HepG2 (cell line): ENCODE data around the gene APOM. TPM values are rescaled to one million over a fixed set of nuclear protein-coding genes. Genes with fewer than 3 reads are reported as not detected.
A peak's percentile ranks its signal among the peaks of the same experiment; 100 is the strongest.

Source experiments
- ATF3 ChIP-seq: sonication (generic); formaldehyde crosslinking; IDR thresholded peaks from 2 replicates; pipeline ENCODE4 v1.4.0; 2020; ENCODE audit warnings: missing genetic modification reagents
- BHLHE40 ChIP-seq: IDR thresholded peaks from 2 replicates; pipeline ENCODE4 v1.6.1; 2011; ENCODE audit warnings: low read length, improper control_type of control experiment
- CAMTA2 ChIP-seq: sonication (generic); formaldehyde crosslinking; IDR thresholded peaks from 2 replicates; pipeline ENCODE4 v1.4.0; 2020; ENCODE audit warnings: mild to moderate bottlenecking, missing genetic modification reagents, borderline replicate concordance
- DZIP1 ChIP-seq: sonication (generic); formaldehyde crosslinking; IDR thresholded peaks from 2 replicates; pipeline ENCODE4 v1.5.0; 2020; ENCODE audit warnings: mild to moderate bottlenecking, missing genetic modification reagents
- HNF1B ChIP-seq: sonication (generic); formaldehyde crosslinking; IDR thresholded peaks from 2 replicates; pipeline ENCODE4 v1.5.1; 2020; ENCODE audit warnings: mild to moderate bottlenecking, moderate library complexity, missing genetic modification reagents
- HOXA9 ChIP-seq: sonication (generic); formaldehyde crosslinking; IDR thresholded peaks from 2 replicates; pipeline ENCODE4 v1.8.1; 2022; ENCODE audit warnings: missing genetic modification reagents, mild to moderate bottlenecking, moderate library complexity, borderline replicate concordance
- ISX ChIP-seq: sonication (generic); formaldehyde crosslinking; conservative IDR thresholded peaks from 2 replicates; pipeline ENCODE4 v1.5.0; 2020; ENCODE audit warnings: missing genetic modification reagents
- KDM4B ChIP-seq: sonication (generic); formaldehyde crosslinking; IDR thresholded peaks from 2 replicates; pipeline ENCODE4 v1.4.0; 2020; ENCODE audit warnings: missing genetic modification reagents
- MAFF ChIP-seq: IDR thresholded peaks from 2 replicates; pipeline ENCODE4 v1.6.1; 2011; ENCODE audit warnings: low read depth, low read length, improper control_type of control experiment
- PBX3 ChIP-seq: sonication (generic); formaldehyde crosslinking; IDR thresholded peaks from 2 replicates; pipeline ENCODE4 v1.8.1; 2023; ENCODE audit warnings: missing genetic modification reagents, inconsistent platforms, borderline replicate concordance
- TBX3 ChIP-seq: fragments of 450-650 bp; IDR thresholded peaks from 2 replicates; pipeline ENCODE4 v1.6.1; 2017; ENCODE audit warnings: antibody characterized with exemption, mild to moderate bottlenecking, inconsistent platforms, borderline replicate concordance
- ZFP41 ChIP-seq: sonication (generic); formaldehyde crosslinking; IDR thresholded peaks from 2 replicates; pipeline ENCODE4 v1.4.0; 2020; ENCODE audit warnings: mild to moderate bottlenecking, missing genetic modification reagents, borderline replicate concordance
- ZNF30 ChIP-seq: sonication (generic); formaldehyde crosslinking; IDR thresholded peaks from 2 replicates; pipeline ENCODE4 v1.5.0; 2020; ENCODE audit warnings: mild to moderate bottlenecking, missing genetic modification reagents
- ZNF562 ChIP-seq: sonication (generic); formaldehyde crosslinking; IDR thresholded peaks from 2 replicates; pipeline ENCODE4 v1.8.0; 2022; ENCODE audit warnings: missing genetic modification reagents, borderline replicate concordance
- ZNF644 ChIP-seq: IDR thresholded peaks from 2 replicates; pipeline ENCODE4 v1.6.1; 2016; ENCODE audit warnings: low read depth
- ZNF646 ChIP-seq: sonication (generic); formaldehyde crosslinking; IDR thresholded peaks from 2 replicates; pipeline ENCODE4 v1.9.0; 2021; ENCODE audit warnings: mild to moderate bottlenecking, missing genetic modification reagents
- polyA plus RNA-seq, 8 experiments: library from polyadenylated mRNA; depleted of rRNA in 3 of 8; stranded (reverse) in 7 of 8; unstranded in 1 of 8; fragments of >200 nt; fragmentation: Illumina TruSeq in 4 of 8; extraction: Trizol in 4 of 8; gene quantifications; 2 replicates each; pipeline versions ENCODE4 v1.2.1 to v1.2.3, GENCODE V29; 2011 to 2016; ENCODE audit warnings: low read depth in 4 of 8, missing spikeins in 1 of 8, mixed read lengths in 1 of 8; ENCODE audit not compliant: insufficient read depth in 1 of 8
- total RNA-seq, 5 experiments: library from RNA; depleted of rRNA; stranded (reverse); fragments of >200 nt; fragmentation: Illumina TruSeq; extraction: Trizol; gene quantifications; 2 replicates each; pipeline ENCODE4 v1.2.3, GENCODE V29; 2016; ENCODE audit warnings: low read depth in 1 of 5

APOM gene
- total and polyA plus RNA-seq, 2 of the 13 experiments (the other 11 are each of a cell fraction or from before 2014, with no cell fraction given): 98.2 to 1,140 TPM

GRCh38 chr6:31665501-31666336 lies 10.0 kb downstream of the APOM start, which contains the start of gene CSNK2B (continued):
- 0 out of 2 replicates have a peak, but pooled peaks have one; percentile 49 for TF ChIP-seq ZNF646
- TF ChIP-seq ZNF562 (CRISPR knock-in tag): no peak
- no peak; the same call in 1 of the 2 replicates for TF ChIP-seq ISX (CRISPR knock-in tag)
- no peak for TF ChIP-seq HOXA9 (CRISPR knock-in tag)
- TF ChIP-seq ZFP41 (CRISPR knock-in tag): 0 out of 2 replicates have a peak, but pooled peaks have one; percentile 19
- peak; percentile 62 for TF ChIP-seq KDM4B
- no peak for TF ChIP-seq TBX3
- TF ChIP-seq DZIP1 (CRISPR knock-in tag): peak; percentile 19; the same call in 1 of the 2 replicates
- TF ChIP-seq HNF1B (CRISPR knock-in tag): peak; percentile 76
- TF ChIP-seq BHLHE40: peak; percentile 15
- no peak for TF ChIP-seq ZNF644 (CRISPR knock-in tag)
- peak; percentile 80; the same call in 1 of the 2 replicates for TF ChIP-seq PBX3 (CRISPR knock-in tag)
- no peak for TF ChIP-seq MAFF
- TF ChIP-seq ZNF30 (CRISPR knock-in tag): no peak
- no peak; the same call in 1 of the 2 replicates for TF ChIP-seq ATF3
- 0 out of 2 replicates have a peak, but pooled peaks have one; percentile 50 for TF ChIP-seq CAMTA2
